ENCODE data around the gene NPAS3. TPM values are rescaled to one million over a fixed set of nuclear protein-coding genes. Genes with fewer than 3 reads are reported as not detected.

NPAS3 gene
- total and polyA plus RNA-seq, 2 of the 8 experiments (the other 6 are each of a cell fraction or from before 2014, with no cell fraction given): 0.11 to 0.60 TPM

DNA sequence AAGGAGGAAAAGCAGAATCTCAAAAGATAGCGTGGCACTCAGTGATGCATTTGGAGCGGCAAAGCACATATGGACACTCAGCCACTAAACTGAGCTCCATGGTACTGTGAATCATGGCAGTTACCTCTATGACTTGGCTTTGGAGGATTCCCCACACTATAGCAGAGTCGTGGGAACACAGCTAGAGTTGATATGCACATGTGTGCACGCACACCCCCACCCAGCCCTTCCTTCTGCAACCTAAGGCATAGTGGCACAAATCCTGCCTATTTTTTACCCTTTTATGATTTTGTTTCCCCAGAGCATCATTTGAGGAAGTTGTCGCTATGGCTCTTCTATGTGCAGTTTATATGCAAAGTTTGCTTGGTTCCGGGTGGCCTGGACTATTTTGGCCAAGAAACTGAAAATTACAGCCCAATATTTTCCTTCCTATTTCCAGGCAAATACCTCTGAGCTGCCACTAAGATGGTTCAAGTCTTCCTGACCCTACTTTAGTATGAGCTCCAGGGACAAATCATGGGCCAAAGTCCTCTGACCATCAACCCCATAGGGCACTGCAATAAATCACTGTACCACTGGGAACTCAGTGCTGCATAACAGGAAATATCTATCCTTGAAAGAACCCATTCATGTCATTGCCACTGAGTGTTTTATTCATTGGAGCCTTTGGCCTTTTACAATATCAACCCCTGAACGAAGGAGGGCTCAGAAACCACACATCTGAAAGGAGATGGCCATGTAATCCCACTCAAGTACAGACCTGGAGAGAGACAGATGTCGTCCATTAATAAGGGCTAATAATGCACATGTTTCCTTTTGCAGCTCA, 834.7 kb downstream of the NPAS3 start (continued):
- TF ChIP-seq, protein P1, sequence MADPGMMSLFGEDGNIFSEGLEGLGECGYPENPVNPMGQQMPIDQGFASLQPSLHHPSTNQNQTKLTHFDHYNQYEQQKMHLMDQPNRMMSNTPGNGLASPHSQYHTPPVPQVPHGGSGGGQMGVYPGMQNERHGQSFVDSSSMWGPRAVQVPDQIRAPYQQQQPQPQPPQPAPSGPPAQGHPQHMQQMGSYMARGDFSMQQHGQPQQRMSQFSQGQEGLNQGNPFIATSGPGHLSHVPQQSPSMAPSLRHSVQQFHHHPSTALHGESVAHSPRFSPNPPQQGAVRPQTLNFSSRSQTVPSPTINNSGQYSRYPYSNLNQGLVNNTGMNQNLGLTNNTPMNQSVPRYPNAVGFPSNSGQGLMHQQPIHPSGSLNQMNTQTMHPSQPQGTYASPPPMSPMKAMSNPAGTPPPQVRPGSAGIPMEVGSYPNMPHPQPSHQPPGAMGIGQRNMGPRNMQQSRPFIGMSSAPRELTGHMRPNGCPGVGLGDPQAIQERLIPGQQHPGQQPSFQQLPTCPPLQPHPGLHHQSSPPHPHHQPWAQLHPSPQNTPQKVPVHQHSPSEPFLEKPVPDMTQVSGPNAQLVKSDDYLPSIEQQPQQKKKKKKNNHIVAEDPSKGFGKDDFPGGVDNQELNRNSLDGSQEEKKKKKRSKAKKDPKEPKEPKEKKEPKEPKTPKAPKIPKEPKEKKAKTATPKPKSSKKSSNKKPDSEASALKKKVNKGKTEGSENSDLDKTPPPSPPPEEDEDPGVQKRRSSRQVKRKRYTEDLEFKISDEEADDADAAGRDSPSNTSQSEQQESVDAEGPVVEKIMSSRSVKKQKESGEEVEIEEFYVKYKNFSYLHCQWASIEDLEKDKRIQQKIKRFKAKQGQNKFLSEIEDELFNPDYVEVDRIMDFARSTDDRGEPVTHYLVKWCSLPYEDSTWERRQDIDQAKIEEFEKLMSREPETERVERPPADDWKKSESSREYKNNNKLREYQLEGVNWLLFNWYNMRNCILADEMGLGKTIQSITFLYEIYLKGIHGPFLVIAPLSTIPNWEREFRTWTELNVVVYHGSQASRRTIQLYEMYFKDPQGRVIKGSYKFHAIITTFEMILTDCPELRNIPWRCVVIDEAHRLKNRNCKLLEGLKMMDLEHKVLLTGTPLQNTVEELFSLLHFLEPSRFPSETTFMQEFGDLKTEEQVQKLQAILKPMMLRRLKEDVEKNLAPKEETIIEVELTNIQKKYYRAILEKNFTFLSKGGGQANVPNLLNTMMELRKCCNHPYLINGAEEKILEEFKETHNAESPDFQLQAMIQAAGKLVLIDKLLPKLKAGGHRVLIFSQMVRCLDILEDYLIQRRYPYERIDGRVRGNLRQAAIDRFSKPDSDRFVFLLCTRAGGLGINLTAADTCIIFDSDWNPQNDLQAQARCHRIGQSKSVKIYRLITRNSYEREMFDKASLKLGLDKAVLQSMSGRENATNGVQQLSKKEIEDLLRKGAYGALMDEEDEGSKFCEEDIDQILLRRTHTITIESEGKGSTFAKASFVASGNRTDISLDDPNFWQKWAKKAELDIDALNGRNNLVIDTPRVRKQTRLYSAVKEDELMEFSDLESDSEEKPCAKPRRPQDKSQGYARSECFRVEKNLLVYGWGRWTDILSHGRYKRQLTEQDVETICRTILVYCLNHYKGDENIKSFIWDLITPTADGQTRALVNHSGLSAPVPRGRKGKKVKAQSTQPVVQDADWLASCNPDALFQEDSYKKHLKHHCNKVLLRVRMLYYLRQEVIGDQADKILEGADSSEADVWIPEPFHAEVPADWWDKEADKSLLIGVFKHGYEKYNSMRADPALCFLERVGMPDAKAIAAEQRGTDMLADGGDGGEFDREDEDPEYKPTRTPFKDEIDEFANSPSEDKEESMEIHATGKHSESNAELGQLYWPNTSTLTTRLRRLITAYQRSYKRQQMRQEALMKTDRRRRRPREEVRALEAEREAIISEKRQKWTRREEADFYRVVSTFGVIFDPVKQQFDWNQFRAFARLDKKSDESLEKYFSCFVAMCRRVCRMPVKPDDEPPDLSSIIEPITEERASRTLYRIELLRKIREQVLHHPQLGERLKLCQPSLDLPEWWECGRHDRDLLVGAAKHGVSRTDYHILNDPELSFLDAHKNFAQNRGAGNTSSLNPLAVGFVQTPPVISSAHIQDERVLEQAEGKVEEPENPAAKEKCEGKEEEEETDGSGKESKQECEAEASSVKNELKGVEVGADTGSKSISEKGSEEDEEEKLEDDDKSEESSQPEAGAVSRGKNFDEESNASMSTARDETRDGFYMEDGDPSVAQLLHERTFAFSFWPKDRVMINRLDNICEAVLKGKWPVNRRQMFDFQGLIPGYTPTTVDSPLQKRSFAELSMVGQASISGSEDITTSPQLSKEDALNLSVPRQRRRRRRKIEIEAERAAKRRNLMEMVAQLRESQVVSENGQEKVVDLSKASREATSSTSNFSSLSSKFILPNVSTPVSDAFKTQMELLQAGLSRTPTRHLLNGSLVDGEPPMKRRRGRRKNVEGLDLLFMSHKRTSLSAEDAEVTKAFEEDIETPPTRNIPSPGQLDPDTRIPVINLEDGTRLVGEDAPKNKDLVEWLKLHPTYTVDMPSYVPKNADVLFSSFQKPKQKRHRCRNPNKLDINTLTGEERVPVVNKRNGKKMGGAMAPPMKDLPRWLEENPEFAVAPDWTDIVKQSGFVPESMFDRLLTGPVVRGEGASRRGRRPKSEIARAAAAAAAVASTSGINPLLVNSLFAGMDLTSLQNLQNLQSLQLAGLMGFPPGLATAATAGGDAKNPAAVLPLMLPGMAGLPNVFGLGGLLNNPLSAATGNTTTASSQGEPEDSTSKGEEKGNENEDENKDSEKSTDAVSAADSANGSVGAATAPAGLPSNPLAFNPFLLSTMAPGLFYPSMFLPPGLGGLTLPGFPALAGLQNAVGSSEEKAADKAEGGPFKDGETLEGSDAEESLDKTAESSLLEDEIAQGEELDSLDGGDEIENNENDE (IDR thresholded peaks at IDR 0.05; ENCODE audit: insufficient replicate concordance, low read length): no peak
- TF ChIP-seq, protein P2, sequence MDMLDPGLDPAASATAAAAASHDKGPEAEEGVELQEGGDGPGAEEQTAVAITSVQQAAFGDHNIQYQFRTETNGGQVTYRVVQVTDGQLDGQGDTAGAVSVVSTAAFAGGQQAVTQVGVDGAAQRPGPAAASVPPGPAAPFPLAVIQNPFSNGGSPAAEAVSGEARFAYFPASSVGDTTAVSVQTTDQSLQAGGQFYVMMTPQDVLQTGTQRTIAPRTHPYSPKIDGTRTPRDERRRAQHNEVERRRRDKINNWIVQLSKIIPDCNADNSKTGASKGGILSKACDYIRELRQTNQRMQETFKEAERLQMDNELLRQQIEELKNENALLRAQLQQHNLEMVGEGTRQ (IDR thresholded peaks at IDR 0.05; ENCODE audit: low read length): no peak
- TF ChIP-seq HDAC6 (IDR thresholded peaks at IDR 0.05; ENCODE audit: low read depth, low read length) (no peak), ZNF274 (IDR thresholded peaks at IDR 0.05; ENCODE audit: borderline replicate concordance, extremely low read depth, low read length) (no peak), MAFK (IDR thresholded peaks at IDR 0.05; ENCODE audit: low read depth, low read length) (no peak), CBX8 (IDR thresholded peaks at IDR 0.05; ENCODE audit: borderline replicate concordance, low read depth, low read length) (no peak), BCL11A (IDR thresholded peaks at IDR 0.05; ENCODE audit: low read depth in 2 of 2, low read length in 2 of 2) (no peak), SP4 (IDR thresholded peaks at IDR 0.05; ENCODE audit: low read length) (no peak), RXRA (IDR thresholded peaks at IDR 0.05; ENCODE audit: insufficient read depth, low read depth, low read length) (no peak)

Measured in H1 (cell line).